ENCODE measurements around the gene BANP. TPM values are rescaled to one million over a fixed set of nuclear protein-coding genes. Genes with fewer than 3 reads are reported as not detected.

Gene BANP
- total RNA-seq, 1 donor from 2014 or later, result 17.6 TPM

GRCh38 chr16:87959391-87959990 lies 8.3 kb downstream of the BANP start:
- TF ChIP-seq CTCF (conservative IDR thresholded peaks at IDR 0.05; ENCODE audit: low read depth, low read length), result no peak
- H3K4me3 ChIP-seq (ENCODE audit: low read depth, low read length), result no peak overlapping the region
- no peak for DNase-seq (ENCODE audit: low read depth)

GRCh38 chr16:87960296-87960695 lies 9.1 kb downstream of the BANP start:
- H3K4me3 ChIP-seq (ENCODE audit: low read depth, low read length), result no peak overlapping the region
- TF ChIP-seq CTCF (conservative IDR thresholded peaks at IDR 0.05; ENCODE audit: low read depth, low read length), result no peak

GRCh38 chr16:87960852-87961251 lies 9.6 kb downstream of the BANP start:
- no peak overlapping the region for H3K4me3 ChIP-seq (ENCODE audit: low read depth, low read length)
- no peak for TF ChIP-seq CTCF (conservative IDR thresholded peaks at IDR 0.05; ENCODE audit: low read depth, low read length)
- DNase-seq (ENCODE audit: low read depth), result no peak

More at GRCh38 chr16:87960296-87960695, 9.1 kb downstream of the BANP start:
- no peak for DNase-seq (ENCODE audit: low read depth)

- H3K4me3 ChIP-seq (ENCODE audit: low read depth, low read length), result no peak overlapping the region
- TF ChIP-seq CTCF (conservative IDR thresholded peaks at IDR 0.05; ENCODE audit: low read depth, low read length), result no peak
- DNase-seq (ENCODE audit: low read depth), result no peak
Measured at GRCh38 chr16:87961623-87962022, 10.4 kb downstream of the BANP start.

- no peak for DNase-seq (ENCODE audit: low read depth)
- no peak for TF ChIP-seq CTCF (conservative IDR thresholded peaks at IDR 0.05; ENCODE audit: low read depth, low read length)
- H3K4me3 ChIP-seq (ENCODE audit: low read depth, low read length), result no peak overlapping the region
Measured at GRCh38 chr16:87963400-87963799, 12.2 kb downstream of the BANP start.

- no peak overlapping the region for H3K4me3 ChIP-seq (ENCODE audit: low read depth, low read length)
- no peak for DNase-seq (ENCODE audit: low read depth)
- TF ChIP-seq CTCF (conservative IDR thresholded peaks at IDR 0.05; ENCODE audit: low read depth, low read length), result no peak
Measured at GRCh38 chr16:87964049-87964659, 12.9 kb downstream of the BANP start.

- no peak overlapping the region for H3K4me3 ChIP-seq (ENCODE audit: low read depth, low read length)
- DNase-seq (ENCODE audit: low read depth), result no peak
- TF ChIP-seq CTCF (conservative IDR thresholded peaks at IDR 0.05; ENCODE audit: low read depth, low read length), result no peak
Measured at GRCh38 chr16:87965417-87965816, 14.2 kb downstream of the BANP start.

Measured in epithelial cell of proximal tubule (primary cell).